ENCODE results near the gene CDKN2D. TPM values are rescaled to one million over a fixed set of nuclear protein-coding genes. Genes with fewer than 3 reads are reported as not detected.

Gene CDKN2D
- total RNA-seq, 1 experiment from 2014 or later = 13.8 TPM

DNA sequence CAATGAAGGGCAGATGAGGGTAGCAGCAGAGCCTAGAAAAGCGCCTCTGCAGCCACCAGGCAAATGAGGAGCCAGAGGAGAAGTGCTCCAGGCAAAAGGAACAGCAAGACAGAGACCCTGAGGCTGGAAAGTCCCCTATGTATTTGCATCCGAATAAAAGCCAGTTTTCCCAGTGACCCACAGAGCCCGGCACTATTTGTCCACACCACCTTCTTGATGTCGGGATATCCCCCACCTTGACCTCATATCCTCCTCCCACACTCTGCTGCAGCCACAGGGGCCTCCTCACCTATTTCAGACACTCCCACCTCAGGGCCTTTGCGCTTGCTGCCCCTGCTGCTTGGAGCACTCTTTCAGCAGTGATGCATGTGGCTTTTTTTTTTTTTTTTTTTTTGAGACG, 18.4 kb downstream of the CDKN2D start:
- ChIA-PET RAD21 (ENCODE audit: low non-redundant PET in 1 of 2, low total read pairs in 2 of 2, uncharacterized antibody in 2 of 2, unreplicated experiment in 2 of 2) (no interaction called here), POLR2A (no interaction called here), CTCF (no interaction called here)
- H4K20me1 ChIP-seq (ENCODE audit: insufficient read depth) = no peaks in the 10 kb centered on the region
- no peaks in the 10 kb centered on the region for H3K27me3 ChIP-seq (ENCODE audit: insufficient read depth, low read length)
- H3K36me3 ChIP-seq (ENCODE audit: control insufficient read depth in 1 of 2, insufficient read depth in 2 of 2, low read length in 2 of 2) = peaks cover 15 to 41% of the 10 kb centered on the region in 2 experiments; a peak in 3 of 4 replicates
- no peak overlapping the region for H2AFZ ChIP-seq (ENCODE audit: low read depth, low read length, poor library complexity, severe bottlenecking)
- no peaks in the 10 kb centered on the region for H3K9me2 ChIP-seq (ENCODE audit: insufficient read depth)
- ATAC-seq (no peak), DNase-seq (ENCODE audit: low read depth, low spot score) (no peak)
- intact Hi-C loops (cut with micrococcal nuclease) = no loop called here
- BruUV-seq (replicated peaks) = no TSS peak
- H3K4me1 ChIP-seq (ENCODE audit: control insufficient read depth in 1 of 2, insufficient read depth in 2 of 2, low read length in 2 of 2) = no peaks in the 10 kb centered on the region
- no peaks in the 10 kb centered on the region for H3K9me3 ChIP-seq (ENCODE audit: control insufficient read depth in 1 of 2, insufficient read depth in 1 of 2, low read depth in 1 of 2, low read length in 2 of 2)
- no peak overlapping the region for H3K4me3 ChIP-seq (replicated peaks in 1 of 2; ENCODE audit: low read depth in 1 of 2, low read length in 2 of 2)
- H3K9ac ChIP-seq (ENCODE audit: low read length) = no peak overlapping the region
- no peak for TF ChIP-seq SIN3A (IDR thresholded peaks at IDR 0.05; ENCODE audit: low read depth)
- TF ChIP-seq, protein P1, sequence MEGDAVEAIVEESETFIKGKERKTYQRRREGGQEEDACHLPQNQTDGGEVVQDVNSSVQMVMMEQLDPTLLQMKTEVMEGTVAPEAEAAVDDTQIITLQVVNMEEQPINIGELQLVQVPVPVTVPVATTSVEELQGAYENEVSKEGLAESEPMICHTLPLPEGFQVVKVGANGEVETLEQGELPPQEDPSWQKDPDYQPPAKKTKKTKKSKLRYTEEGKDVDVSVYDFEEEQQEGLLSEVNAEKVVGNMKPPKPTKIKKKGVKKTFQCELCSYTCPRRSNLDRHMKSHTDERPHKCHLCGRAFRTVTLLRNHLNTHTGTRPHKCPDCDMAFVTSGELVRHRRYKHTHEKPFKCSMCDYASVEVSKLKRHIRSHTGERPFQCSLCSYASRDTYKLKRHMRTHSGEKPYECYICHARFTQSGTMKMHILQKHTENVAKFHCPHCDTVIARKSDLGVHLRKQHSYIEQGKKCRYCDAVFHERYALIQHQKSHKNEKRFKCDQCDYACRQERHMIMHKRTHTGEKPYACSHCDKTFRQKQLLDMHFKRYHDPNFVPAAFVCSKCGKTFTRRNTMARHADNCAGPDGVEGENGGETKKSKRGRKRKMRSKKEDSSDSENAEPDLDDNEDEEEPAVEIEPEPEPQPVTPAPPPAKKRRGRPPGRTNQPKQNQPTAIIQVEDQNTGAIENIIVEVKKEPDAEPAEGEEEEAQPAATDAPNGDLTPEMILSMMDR (IDR thresholded peaks at IDR 0.05 in 2 of 3, conservative IDR thresholded peaks at IDR 0.05 in 1 of 3; ENCODE audit: borderline replicate concordance in 1 of 3, insufficient read depth in 1 of 3, low read depth in 2 of 3, low read length in 2 of 3) = no peak
- TF ChIP-seq CBX3 (IDR thresholded peaks at IDR 0.05; ENCODE audit: low read depth) = no peak
- TF ChIP-seq ZNF274 (IDR thresholded peaks at IDR 0.05; ENCODE audit: low read depth, low read length) = no peak
- TF ChIP-seq ZFX (IDR thresholded peaks at IDR 0.05) = no peak
- TF ChIP-seq FOSL1 (IDR thresholded peaks at IDR 0.05; ENCODE audit: low read depth) = no peak
- TF ChIP-seq RAD21 (IDR thresholded peaks at IDR 0.05; ENCODE audit: low read depth) = no peak
- no peak for TF ChIP-seq ZBTB33 (IDR thresholded peaks at IDR 0.05; ENCODE audit: extremely low read depth, insufficient replicate concordance, low read length)
- TF ChIP-seq POLR2A (IDR thresholded peaks at IDR 0.05; ENCODE audit: borderline replicate concordance, extremely low read depth, insufficient read depth, insufficient read length) = no peak
- TF ChIP-seq SRF (IDR thresholded peaks at IDR 0.05; ENCODE audit: low read depth) = no peak
- TF ChIP-seq MAX (IDR thresholded peaks at IDR 0.05) = no peak
- TF ChIP-seq REST (IDR thresholded peaks at IDR 0.05; ENCODE audit: low read depth) = no peak
- no peak for TF ChIP-seq EGR1 (IDR thresholded peaks at IDR 0.05; ENCODE audit: low read depth)
- TF ChIP-seq CEBPB (IDR thresholded peaks at IDR 0.05; ENCODE audit: low read depth) = no peak
- TF ChIP-seq EZH2 (IDR thresholded peaks at IDR 0.05) = no peak
- no peak for TF ChIP-seq EZH2phosphoT487 (IDR thresholded peaks at IDR 0.05; ENCODE audit: borderline replicate concordance)
- TF ChIP-seq POLR2AphosphoS5 (IDR thresholded peaks at IDR 0.05; ENCODE audit: low read depth, low read length) = no peak
- no peak for TF ChIP-seq JUND (IDR thresholded peaks at IDR 0.05)
- H3K79me2 ChIP-seq (ENCODE audit: insufficient read depth, low read length) = peaks cover 8% of the 10 kb centered on the region
- no peak overlapping the region for H3K27ac ChIP-seq (ENCODE audit: low read depth, low read length)
- no peak overlapping the region for H3K4me2 ChIP-seq (ENCODE audit: low read length)

All from HCT116 (cell line).